Spleen (tissue), 11 donors: ENCODE results near the gene DAPK1. TPM values are rescaled to one million over a fixed set of nuclear protein-coding genes. Genes with fewer than 3 reads are reported as not detected.

Experiments used
- DNase-seq: peaks from one replicate; pipeline ENCODE4 v3.0.0-alpha.2; 2020
- H3K27ac ChIP-seq, 8 donors: fragments of 200-600 bp; sonication (generic) in 7 of 8; 1 replicate in 4 of 8; 2 replicates in 4 of 8; pipeline versions ENCODE4 v1.5.0 to v1.8.0; 2016 to 2021; ENCODE audit warnings: inconsistent platforms in 4 of 8, mild to moderate bottlenecking in 4 of 8, moderate library complexity in 1 of 8
- H3K27me3 ChIP-seq, 7 donors: fragments of 200-600 bp; sonication (generic) in 6 of 7; replicated peaks in 1 of 7; 1 replicate in 4 of 7; 2 replicates in 3 of 7; pipeline versions ENCODE4 v1.5.0 to v1.8.0; 2016 to 2021; ENCODE audit warnings: inconsistent platforms in 3 of 7, mild to moderate bottlenecking in 1 of 7
- H3K36me3 ChIP-seq, 6 donors: fragments of 200-600 bp; sonication (generic) in 5 of 6; 1 replicate in 4 of 6; 2 replicates in 2 of 6; pipeline versions ENCODE4 v1.5.0 to v1.8.0; 2016 to 2021; ENCODE audit warnings: inconsistent platforms in 2 of 6
- H3K4me1 ChIP-seq, 6 donors: fragments of 200-600 bp; sonication (generic) in 5 of 6; 1 replicate in 3 of 6; 2 replicates in 3 of 6; pipeline versions ENCODE4 v1.5.0 to v1.8.0; 2016 to 2021; ENCODE audit warnings: inconsistent platforms in 3 of 6
- H3K4me3 ChIP-seq, 8 donors: fragments of 200-600 bp; sonication (generic) in 7 of 8; 1 replicate in 4 of 8; 2 replicates in 4 of 8; pipeline versions ENCODE4 v1.5.0 to v1.8.0; 2016 to 2021; ENCODE audit warnings: inconsistent platforms in 4 of 8, mild to moderate bottlenecking in 4 of 8, moderate library complexity in 2 of 8
- H3K9me3 ChIP-seq, 8 donors: fragments of 200-600 bp; sonication (generic) in 7 of 8; 1 replicate in 4 of 8; 2 replicates in 4 of 8; pipeline versions ENCODE4 v1.5.0 to v1.8.0; 2016 to 2021; ENCODE audit warnings: inconsistent platforms in 4 of 8
- POLR2A ChIP-seq, 3 donors: fragments of 450-650 bp; IDR thresholded peaks; one replicate each; pipeline ENCODE4 v1.5.1; 2017; ENCODE audit warnings: antibody characterized with exemption in 3 of 3, mild to moderate bottlenecking in 1 of 3
- POLR2AphosphoS5 ChIP-seq, 3 donors: sonication (generic); formaldehyde crosslinking; IDR thresholded peaks; one replicate each; pipeline ENCODE4 v1.5.1; 2017; ENCODE audit warnings: antibody characterized with exemption in 3 of 3
- WGBS, 5 donors: extraction: QIAGEN DNeasy Blood & Tissue Kit in 3 of 5; methylation state at CpG; one replicate each; pipeline versions ENCODE4 v1.1.5 to v1.1.7; 2013 to 2018; 5-methylcytosine and 5-hydroxymethylcytosine counted together
- intact Hi-C: fragments of 100-400 bp; cut with DNase I; formaldehyde crosslinking; loops from one replicate; pipeline ENCODE4 v1.15.0; 2023; ENCODE audit warnings: low total_unique reads
- polyA plus RNA-seq, 3 donors: library from polyadenylated mRNA; stranded (reverse); fragments of 200-250 nt; gene quantifications; one replicate each; pipeline ENCODE4 v1.2.1, GENCODE V29; 2013
- total RNA-seq, 7 donors: library from RNA; depleted of rRNA in 3 of 7; stranded (reverse); fragments of >200 nt in 3 of 7; fragmentation: NEBNext Ultra II Directional in 4 of 7; extraction: Animal tissue kit (Norgen Biotek cat#: 25700) in 4 of 7; gene quantifications; one replicate each; pipeline versions ENCODE4 v1.1.0 to v1.2.1, GENCODE V29; 2016 to 2021
- TF ChIP-seq, protein P1 (sequence below), 11 experiments: fragments of 200-600 bp in 7 of 11; fragments of 450-650 bp in 4 of 11; sonication (generic) in 4 of 11; IDR thresholded peaks in 8 of 11; conservative IDR thresholded peaks in 3 of 11; 1 replicate in 7 of 11; 2 replicates in 4 of 11; pipeline versions ENCODE4 v1.4.0 to v1.8.0; 2016 to 2021; ENCODE audit warnings: antibody characterized with exemption in 11 of 11, inconsistent platforms in 4 of 11, mild to moderate bottlenecking in 1 of 11
- donor health status: healthy with polysubstance abuse.
- donor health status: DM: no; HTN: no; CAD: no; lungs with moderate emphysema.
- donor health status: DM: no; HTN: no; CAD: no.
- donor health status: Bipolar disorder and iron deficiency.
- donor health status: healthy.
- donor health status: DM: no; HTN: no; CAD: no.
- donor health status: DM: yes; HTN: yes; CAD: no.

DAPK1 gene
- total and polyA plus RNA-seq, 10 donors: 6.4 to 126 (median 102) TPM

DNA sequence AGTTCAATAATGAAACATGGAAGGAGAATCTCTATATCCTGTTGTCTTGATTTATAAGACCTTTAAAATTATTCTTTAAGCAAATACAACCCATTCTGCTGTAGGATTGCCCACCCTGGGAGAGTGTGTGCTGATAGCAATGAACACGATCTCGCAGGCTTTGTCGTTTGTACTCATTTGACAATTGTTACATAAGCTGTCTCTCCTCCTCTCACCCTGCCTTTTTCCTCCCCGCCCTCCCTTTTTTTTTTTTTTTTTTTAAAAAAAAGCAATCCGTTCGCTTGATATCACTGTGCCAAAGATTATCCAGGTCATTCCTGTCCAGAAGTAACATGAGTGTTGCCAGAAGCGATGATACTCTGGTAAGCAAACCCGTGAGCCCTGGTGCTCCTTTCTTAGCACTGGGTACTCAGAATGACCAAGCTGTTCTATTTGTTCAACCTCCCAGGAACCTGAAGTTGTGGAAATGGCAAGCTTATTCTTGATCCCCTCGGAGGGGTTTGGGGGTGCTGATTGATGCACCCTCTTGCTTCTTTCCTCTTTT, 145.5 kb downstream of the DAPK1 start:
- DNase-seq: no peak
- Histone ChIP-seq H3K4me1 (no peaks in the 10 kb centered on the region), H3K4me3 (no peak overlapping the region), H3K27ac (no peak overlapping the region), H3K9me3 (no peaks in the 10 kb centered on the region), H3K27me3 (no peaks in the 10 kb centered on the region), H3K36me3 (peaks cover 0 to 57% (median 0%) of the 10 kb centered on the region in 6 donors)
- 89 to 95% (median 91%) methylated on average over 9 of the region's 9 CpGs for WGBS, 5 donors
- TF ChIP-seq POLR2AphosphoS5 (IDR thresholded peaks at IDR 0.05) (no peak), POLR2A (IDR thresholded peaks at IDR 0.05) (no peak)
- TF ChIP-seq, protein P1, sequence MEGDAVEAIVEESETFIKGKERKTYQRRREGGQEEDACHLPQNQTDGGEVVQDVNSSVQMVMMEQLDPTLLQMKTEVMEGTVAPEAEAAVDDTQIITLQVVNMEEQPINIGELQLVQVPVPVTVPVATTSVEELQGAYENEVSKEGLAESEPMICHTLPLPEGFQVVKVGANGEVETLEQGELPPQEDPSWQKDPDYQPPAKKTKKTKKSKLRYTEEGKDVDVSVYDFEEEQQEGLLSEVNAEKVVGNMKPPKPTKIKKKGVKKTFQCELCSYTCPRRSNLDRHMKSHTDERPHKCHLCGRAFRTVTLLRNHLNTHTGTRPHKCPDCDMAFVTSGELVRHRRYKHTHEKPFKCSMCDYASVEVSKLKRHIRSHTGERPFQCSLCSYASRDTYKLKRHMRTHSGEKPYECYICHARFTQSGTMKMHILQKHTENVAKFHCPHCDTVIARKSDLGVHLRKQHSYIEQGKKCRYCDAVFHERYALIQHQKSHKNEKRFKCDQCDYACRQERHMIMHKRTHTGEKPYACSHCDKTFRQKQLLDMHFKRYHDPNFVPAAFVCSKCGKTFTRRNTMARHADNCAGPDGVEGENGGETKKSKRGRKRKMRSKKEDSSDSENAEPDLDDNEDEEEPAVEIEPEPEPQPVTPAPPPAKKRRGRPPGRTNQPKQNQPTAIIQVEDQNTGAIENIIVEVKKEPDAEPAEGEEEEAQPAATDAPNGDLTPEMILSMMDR (IDR thresholded peaks at IDR 0.05 in 8 of 11, conservative IDR thresholded peaks at IDR 0.05 in 3 of 11): no peak
- intact Hi-C loops: no loop called here

DNA sequence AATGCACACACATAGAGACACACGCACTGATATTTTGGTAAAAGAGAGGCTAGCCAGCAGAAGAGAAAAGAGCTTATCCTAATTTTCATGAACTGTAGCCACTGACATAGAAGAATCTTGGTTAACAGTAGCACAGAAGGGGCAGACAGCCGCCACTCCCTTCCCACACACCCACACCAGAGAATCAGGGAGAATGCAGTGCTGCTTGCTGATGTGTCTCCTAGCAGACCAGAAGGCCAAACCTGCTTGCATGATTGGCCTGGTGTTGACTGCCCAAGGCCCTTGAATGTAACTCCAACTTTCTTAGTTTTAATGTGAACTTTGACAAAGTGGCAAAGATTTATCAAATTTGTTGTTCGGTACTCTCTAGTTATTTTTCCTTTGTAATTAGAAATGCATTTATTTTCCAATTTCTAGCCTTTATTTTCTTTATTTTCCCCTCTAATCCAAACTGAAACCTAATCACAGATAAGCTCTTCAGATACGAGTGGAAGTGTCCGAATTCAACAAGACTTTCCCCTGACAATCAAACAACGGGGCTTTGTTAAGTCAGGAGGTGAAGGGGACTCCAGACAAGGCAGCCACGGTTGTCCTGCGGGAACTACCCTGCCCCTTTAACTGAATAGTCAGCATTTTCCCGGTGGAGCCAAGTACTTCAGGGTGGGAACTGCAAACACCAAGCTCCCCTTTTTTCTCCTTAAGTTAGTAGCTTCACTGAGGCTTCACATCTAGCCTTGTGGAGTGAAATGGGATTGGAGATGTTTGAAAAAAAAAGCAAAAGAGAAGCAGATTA, 146.3 kb downstream of the DAPK1 start:
- H3K27me3 ChIP-seq: no peaks in the 10 kb centered on the region
- no peak for TF ChIP-seq POLR2AphosphoS5 (IDR thresholded peaks at IDR 0.05)
- intact Hi-C loops: no loop called here
- no peak overlapping the region for H3K27ac ChIP-seq
- H3K4me1 ChIP-seq: no peaks in the 10 kb centered on the region
- WGBS, 5 donors: 81 to 92% (median 89%) methylated on average over 9 of the region's 9 CpGs
- H3K36me3 ChIP-seq: peaks cover 0 to 64% (median 0%) of the 10 kb centered on the region in 6 donors
- no peak overlapping the region for H3K4me3 ChIP-seq
- H3K9me3 ChIP-seq: no peaks in the 10 kb centered on the region
- DNase-seq: no peak

DNA sequence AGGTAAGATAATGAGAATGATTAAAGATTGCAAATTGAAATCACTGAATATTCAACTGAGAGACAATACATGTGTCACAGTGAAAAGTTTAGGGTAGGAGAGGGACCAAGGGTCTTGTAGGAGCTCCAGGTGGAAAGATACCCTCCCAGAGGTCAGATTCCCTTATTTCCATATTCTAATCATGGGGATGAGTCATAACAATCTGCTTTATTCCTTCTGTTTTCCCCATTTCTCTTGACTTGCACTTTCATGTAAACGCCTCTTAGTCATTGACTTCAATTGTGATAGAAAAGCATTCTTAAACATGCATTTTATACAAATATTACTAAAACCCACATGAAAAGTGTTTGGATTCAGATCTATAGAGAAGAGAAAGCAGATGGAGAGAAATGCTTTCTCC, 147.0 kb downstream of the DAPK1 start:
- no peaks in the 10 kb centered on the region for H3K4me1 ChIP-seq
- H3K27ac ChIP-seq: no peak overlapping the region
- intact Hi-C loops: no loop called here
- H3K9me3 ChIP-seq: no peaks in the 10 kb centered on the region
- H3K27me3 ChIP-seq: no peaks in the 10 kb centered on the region
- H3K4me3 ChIP-seq: no peak overlapping the region
- DNase-seq: no peak
- H3K36me3 ChIP-seq: peaks cover 0 to 70% (median 0%) of the 10 kb centered on the region in 6 donors
- 89 to 98% (median 91%) methylated on average over 1 of the region's 1 CpG for WGBS, 5 donors
- TF ChIP-seq POLR2AphosphoS5 (IDR thresholded peaks at IDR 0.05): no peak
- no peak for TF ChIP-seq POLR2A (IDR thresholded peaks at IDR 0.05)
- TF ChIP-seq, protein P1 (IDR thresholded peaks at IDR 0.05 in 8 of 11, conservative IDR thresholded peaks at IDR 0.05 in 3 of 11): no peak

DNA sequence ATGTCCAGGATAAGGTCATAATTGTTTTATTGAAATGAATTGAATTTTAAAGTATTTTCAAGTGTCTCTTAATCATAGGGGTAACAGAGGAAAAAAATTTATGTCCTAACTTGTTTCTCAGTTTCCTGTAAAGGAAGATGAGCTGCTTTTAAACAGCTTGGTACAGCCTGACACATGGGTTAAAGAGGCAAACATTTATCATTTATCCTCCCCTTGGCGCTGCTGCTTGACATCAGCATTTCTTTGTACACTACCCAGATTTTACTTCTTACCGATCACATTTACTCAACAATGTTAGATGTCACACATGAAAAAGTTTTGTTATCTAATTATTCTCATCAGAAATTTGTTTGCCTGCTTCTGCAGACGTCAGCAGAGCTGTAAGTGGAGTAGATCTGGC, 148.9 kb downstream of the DAPK1 start:
- no peak overlapping the region for H3K4me3 ChIP-seq
- no peak for TF ChIP-seq POLR2A (IDR thresholded peaks at IDR 0.05)
- TF ChIP-seq, protein P1 (IDR thresholded peaks at IDR 0.05 in 8 of 11, conservative IDR thresholded peaks at IDR 0.05 in 3 of 11): no peak
- TF ChIP-seq POLR2AphosphoS5 (IDR thresholded peaks at IDR 0.05): no peak
- no peaks in the 10 kb centered on the region for H3K27me3 ChIP-seq
- no peaks in the 10 kb centered on the region for H3K9me3 ChIP-seq
- intact Hi-C loops: no loop called here
- no peak for DNase-seq
- no peak overlapping the region for H3K27ac ChIP-seq
- 72 to 83% (median 80%) methylated on average over 3 of the region's 3 CpGs for WGBS, 5 donors
- no peaks in the 10 kb centered on the region for H3K4me1 ChIP-seq
- peaks cover 0 to 69% (median 0%) of the 10 kb centered on the region in 6 donors for H3K36me3 ChIP-seq
